HG03469 (cell line): ENCODE results near the gene CAPN15.
"Not testable (repeated sequence)": the region's sequence is repeated elsewhere in the genome, so short reads cannot be mapped to it uniquely, and the experiment has no call there.

ENCODE experiments used
- ATAC-seq: cut with Tn5 transposase; IDR thresholded peaks from one replicate; pipeline ENCODE4 v1.9.1; 2021; ENCODE audit warnings: mild to moderate bottlenecking, moderate library complexity, moderate number of reproducible peaks; ENCODE audit not compliant: unreplicated experiment

Gene CAPN15

DNA sequence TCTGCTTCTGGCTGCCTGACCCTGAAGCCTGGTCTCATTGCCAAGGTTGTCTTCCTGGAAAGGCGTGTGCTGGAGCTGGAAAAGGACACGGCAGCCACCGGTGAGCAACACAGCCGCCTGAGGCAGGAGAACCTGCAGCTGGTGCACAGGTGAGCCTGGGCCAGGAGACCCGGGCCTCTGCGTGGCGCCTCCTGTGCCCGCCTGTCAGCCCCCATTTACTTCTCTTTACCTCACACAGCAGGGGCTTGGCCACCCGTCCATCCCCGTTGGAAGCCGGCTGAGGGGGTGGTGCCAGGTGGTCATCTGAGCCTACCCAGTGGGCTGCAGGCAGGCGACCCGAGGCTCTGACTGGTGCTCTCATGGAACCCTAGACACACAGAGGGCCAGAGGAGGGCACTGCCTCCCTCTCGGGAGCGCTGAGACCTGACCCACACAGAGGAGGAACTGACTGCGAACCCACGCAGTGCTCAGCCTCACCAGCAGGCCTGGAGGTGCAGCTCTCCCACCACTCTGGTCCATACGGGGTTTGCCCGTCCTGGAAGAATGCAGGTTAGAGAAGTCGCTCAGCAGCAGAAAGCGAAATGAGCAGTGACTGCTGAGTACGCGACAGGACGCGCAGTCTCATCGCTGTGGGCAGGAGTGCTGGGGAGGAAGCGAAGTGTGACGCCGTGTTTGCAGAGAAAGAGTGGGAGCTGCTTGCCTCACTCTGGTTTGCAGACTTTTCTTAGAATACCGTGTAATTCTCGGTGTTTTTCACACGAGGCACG lies 21.9 kb upstream of the CAPN15 start:
- no peak for ATAC-seq

DNA sequence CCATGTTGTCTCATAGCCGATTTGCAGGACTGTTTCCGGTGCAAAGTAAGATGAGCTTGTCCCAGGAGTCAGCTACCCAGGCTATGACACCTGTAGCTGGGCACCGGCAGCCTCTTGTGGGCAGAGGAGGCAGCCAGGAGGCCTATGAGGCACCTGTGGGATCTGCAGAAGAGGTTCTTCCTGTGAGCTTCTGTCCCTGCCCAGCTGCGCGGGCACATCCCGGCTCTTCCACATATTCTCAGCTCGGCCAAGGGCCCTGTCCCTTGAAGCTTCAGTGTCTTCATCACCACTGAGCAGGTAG lies 21.3 kb upstream of the CAPN15 start:
- no peak for ATAC-seq

DNA sequence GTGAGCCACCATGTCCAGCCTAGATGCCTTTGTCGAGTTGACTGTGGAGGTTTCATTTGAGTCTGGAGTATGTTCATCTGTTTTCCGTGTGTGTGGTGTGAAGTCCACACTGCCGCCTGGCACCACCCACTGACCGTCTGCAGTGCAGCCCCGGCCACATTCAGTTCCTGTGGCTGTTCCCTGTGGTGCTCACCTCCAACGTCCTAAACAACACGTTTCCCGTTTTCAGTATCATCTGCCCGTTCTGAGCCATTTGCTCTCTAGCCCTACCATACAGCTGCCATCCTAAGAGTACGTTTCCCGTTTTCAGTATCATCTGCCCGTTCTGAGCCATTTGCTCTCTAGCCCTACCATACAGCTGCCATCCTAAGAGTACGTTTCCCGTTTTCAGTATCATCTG lies 20.0 kb upstream of the CAPN15 start:
- ATAC-seq: not testable (repeated sequence)

DNA sequence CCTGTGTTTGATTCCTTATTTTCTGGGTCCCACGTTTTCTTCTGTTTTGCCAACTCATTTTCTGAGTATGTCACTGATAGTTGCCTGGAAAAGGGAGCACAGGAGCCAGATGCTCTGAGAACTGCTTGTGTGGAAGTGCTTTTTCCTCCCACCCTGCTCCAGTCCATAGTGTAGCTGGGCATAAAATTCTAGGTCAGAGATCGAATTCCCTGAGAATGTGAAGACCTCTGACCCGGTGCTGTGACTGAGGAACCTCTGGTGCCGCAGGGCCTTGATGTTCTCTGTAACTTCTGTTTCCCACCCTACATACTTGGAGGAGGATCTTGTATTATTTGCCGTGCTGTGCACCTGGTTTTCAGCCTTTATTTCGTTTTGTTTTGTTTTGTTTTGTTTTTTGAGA lies 19.5 kb upstream of the CAPN15 start:
- ATAC-seq: no peak

DNA sequence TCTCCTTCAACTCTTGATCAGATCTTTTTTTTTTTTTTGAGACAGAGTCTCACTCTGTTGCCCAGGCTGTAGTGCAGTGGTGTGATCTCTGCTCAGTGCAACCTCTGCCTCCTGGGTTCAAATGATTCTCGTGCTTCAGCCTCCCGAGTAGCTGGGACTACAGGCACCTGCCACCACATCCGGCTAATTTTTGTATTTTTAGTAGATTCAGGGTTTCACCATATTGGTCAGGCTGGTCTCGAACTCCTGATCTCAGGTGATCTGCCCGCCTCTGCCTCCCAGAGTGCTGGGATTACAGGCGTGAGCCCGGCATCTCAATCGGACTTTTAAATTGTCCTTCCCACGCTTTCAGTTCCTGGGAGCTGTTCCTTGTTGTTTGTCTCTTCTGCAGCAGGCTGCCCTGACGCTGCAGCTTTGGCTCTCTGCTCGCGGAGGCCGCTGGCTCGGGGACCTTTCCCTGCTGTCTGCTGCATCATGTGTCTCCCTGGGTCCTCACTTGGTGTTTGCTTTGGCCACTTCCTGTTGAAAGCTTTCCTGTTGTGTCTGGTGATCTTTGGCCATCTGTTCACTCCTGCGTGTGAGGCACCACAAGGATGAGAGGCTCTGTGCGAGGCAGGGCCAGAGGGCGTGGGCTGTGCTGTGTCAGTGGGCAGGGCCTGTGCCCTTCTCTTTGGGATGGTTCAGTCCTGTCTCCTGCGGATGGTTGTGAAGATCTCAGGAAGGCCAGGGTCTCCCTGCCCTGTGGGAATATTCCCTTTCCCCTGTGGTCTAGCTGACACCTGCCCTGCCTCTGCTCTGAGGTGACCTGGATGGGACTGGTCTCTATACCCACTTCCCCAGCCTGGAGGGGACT lies 18.4 kb upstream of the CAPN15 start:
- ATAC-seq: no peak

DNA sequence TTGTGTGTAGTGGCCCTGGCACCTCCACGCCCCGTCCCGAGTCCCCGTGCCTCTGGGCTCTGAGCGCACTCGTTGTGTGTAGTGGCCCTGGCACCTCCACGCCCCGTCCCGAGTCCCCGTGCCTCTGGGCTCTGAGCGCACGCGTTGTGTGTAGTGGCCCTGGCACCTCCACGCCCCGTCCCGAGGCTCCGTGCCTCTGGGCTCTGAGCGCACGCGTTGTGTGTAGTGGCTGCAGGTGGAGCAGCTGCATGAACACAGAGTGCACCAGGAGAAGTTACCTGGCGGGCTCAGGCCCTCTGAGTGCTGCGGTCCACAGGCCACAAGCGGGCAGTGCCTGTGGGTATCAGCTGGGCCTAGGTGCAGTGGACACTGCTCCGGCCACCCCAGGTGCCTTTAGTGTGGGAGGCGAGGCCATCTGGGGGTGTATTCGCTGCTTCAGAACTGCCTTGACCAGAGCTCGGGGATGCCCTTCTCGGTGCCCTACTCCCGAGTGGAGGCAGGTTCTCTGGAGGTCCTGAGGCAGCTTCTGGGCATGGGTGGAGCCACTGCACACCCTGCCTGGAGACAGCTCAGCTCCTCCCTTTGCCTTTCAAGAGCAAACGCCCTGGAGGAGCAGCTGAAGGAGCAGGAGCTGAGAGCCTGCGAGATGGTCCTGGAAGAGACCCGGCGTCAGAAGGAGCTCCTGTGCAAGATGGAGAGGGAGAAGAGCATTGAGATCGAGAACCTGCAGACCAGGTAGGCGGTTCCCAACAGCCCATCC lies 17.3 kb upstream of the CAPN15 start:
- no peak for ATAC-seq

DNA sequence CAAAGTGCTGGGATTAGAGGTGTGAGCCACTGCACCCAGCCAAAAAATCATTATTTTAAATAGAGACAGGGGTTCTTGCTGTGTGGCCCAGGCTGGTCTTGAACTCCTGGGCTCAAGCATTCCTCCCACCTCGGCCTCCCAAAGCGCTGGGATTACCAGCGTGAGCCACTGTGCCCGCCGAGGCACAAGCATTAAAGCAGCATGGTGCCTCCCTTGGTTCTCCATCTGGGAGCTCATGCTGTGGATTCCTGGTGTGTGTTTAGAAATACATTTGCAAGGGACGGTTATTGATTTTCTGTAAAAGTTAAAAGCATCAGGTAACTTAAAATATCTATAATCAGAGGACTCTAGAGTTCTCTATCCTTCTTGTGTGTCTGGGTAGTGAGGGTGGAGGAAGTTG lies 14.7 kb upstream of the CAPN15 start:
- ATAC-seq: no peak

DNA sequence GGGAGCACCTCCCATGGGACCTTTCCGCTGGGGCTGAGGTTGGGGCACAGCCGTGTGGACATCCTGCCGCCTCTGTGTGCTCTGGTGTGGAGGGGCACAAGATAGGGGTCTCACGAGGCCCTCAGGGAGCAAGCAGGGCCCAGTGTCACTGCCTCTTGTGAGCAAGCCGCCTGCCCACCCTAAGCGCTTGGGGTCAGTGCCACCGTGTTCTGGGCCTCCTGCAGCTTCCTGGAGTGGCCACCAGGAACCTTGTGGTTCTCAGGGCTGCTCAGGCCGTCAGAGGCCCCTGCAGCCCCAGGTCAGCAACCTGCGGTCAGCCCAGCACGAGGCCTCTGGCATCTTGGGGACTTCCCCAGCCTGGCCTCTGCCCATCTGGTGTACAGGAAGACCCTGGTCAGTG lies 13.6 kb upstream of the CAPN15 start:
- ATAC-seq: no peak

DNA sequence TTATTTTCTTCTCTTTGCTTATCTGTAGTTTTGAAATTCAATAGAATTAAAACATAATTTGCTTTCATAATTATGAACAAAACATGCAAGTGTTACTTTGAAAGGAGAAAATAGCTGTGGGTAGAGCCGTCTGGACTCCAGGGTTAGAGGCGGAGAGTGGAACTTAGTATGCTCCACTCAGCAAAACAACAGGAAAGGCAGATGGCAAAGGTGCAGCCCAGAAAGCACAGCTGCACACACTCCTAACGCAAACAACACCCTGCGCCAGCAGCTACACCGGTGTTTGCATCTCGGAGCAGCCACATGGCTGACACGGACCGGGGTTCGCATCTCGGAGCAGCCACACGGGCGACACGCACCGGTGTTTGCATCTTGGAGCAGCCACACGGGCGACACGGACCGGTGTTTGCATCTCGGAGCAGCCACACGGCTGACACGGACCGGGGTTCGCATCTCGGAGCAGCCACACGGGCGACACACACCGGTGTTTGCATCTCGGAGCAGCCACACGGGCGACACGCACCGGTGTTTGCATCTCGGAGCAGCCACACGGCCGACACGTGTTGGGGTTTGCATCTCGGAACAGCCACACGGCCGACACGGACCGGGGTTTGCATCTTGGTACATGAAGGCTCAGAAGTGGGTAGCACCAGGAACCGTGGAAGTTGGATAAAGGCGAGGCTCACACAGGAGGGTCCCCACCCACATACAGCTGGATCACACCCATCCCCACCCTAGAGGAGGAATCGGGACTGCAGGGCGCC lies 12.2 kb upstream of the CAPN15 start:
- no peak for ATAC-seq

DNA sequence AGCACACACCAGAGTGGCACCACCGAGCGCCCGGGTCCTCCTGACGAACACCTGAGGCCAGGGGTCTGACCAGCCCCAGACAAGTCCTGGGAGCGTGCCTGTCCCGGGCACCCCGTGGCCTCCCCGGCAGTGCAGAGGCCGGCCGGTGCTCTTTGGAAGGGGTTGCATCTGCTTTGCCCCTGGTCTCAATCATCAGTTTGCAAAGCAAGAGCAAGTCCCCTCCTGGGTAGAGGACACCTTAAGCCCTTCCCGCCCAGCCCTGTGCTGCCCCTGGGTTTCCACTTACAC lies 11.6 kb upstream of the CAPN15 start:
- no peak for ATAC-seq

DNA sequence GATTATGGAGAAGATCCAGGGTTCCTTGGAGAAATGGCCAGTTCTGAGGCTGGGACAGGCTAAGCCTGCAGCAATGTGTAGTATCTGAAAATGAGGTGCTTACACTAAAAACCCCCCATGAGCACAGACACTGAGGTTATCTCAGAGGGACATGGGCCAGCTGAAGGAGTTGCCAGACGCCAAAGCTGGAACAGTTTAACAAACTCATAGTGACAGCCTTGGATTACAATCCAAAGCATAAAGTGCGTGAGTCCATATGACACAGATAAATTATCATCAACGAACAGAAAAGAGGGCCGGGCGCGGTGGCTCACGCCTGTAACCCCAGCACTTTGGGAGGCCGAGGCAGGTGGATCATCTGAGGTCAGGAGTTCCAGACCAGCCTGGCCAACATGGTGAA lies 11.2 kb upstream of the CAPN15 start:
- no peak for ATAC-seq

DNA sequence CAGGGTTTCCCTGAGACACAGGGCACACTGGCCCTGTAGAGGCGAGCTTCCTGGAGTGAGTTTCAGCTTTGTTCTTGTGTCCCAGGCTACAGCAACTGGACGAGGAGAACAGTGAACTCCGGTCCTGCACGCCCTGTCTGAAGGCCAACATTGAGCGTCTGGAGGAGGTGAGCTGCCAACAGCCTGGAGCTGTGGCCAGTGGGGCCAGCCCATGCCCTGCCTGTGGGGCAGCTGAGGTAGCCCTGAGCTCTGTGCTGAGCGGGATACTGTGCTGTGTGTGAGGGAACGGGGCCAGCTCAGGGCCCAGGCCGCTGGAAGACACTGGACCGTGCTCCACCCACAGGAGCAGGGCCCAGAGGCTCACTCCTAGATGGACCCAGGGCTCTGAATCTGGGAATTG lies 8.7 kb upstream of the CAPN15 start:
- ATAC-seq: no peak

DNA sequence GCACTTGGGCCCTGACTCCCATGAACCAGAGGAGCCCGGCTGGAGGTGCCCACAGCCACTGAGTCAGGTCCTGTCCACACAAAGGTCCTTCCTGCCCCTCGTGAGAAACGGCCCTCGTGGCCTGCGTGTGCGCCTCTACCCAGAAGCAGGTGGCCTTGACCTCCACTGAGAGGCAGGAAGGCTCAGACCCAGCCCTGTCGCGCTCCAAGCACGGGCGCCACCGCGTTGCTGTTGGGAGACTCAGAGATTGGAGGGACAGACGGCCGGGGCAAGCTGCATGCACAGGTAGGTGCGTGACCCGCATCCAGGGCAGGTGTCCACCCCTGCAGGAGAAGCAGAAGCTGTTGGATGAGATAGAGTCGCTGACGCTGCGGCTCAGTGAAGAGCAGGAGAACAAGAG lies 8.1 kb upstream of the CAPN15 start:
- no peak for ATAC-seq

DNA sequence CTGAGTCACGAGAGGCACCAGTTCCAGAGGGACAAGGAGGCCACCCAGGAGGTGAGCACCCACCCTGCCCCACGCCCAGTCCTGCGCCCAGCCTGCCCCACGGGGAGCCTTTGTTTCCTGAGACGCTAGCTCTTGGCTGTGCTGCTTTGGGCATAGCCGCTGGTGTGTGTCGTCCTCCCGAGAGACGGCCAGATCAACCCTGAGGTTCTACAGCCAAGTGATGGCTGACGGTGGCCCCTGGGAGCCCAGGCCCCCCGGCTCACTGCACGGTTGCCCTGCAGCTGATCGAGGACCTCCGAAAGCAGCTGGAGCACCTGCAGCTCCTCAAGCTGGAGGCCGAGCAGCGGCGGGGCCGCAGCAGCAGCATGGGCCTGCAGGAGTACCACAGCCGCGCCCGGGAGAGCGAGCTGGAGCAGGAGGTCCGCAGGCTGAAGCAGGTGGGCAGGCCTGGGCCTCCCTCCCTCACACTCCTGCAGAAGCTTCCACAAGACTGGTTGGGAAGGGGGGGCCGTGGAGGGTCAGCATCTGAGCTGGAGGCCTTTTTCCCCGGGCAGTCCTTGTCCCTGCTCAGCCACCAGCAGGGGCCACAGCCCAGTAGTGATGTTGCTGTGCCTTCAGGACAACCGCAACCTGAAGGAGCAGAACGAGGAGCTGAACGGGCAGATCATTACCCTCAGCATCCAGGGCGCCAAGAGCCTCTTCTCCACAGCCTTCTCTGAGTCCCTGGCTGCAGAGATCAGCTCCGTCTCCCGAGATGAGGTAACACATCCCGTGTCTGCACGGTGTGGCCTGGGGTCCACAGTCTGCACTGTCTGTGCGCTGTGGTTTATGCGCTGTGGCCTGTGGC lies 7.4 kb upstream of the CAPN15 start:
- ATAC-seq: no peak

DNA sequence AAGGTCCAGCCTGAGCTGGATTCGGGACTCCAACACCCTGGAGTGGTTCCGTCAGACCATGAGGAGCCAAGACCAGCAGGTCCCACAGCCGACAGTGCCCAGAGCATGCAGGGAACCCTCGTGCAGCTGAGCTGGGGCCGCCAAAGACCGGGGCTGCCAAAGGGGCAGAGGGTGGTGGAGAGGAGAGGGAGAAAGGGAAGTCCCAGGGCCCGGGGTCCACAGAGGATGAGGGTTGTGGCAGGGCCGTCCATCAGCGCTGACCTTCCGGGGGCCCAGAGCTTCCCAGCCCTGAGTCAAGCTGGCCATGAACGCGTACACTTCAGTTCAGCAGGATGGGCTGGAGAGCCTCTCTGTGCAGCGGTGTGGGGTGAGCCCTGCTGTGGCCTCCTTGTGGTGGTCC lies 6.7 kb upstream of the CAPN15 start:
- ATAC-seq: no peak

DNA sequence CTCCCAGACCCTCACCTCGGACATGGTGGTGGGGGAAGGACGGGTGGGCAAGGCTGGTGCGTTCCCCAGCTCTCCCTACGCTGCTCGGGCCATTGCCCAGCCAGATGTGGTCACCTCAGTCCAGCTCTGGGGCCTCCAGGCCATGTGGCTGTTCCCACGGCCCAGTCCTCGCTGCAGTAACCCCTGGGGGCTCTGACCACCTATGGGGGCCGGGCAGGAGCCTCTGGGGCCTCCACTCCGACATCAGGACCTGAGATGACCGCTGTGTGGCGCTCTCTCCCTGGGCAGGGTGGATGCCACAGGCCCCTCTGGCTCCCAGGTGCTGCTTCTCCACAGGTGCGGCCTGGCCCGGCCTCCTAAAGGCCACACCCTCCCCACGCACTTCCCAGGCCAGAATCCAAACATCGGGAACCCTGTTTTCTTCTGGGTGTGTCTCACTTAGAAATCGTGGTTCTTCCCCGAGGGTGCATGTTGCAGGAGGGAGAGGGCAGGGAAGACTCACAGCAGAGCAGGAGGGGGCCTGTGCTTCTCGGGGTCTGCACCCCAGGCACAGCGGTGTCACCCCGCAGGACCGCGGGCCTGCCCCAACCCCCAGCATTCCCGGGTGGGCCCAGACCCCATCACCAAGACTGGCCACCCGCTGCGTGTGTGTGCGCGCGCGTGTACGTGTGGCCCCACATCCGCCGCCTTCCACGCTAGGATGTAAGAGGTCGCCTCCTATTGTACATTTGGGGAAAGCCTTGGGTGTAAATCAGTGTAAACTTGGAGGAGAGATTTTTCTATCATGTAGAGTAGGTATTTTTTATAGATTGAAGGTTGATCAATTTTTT lies 5.9 kb upstream of the CAPN15 start:
- ATAC-seq: no peak

DNA sequence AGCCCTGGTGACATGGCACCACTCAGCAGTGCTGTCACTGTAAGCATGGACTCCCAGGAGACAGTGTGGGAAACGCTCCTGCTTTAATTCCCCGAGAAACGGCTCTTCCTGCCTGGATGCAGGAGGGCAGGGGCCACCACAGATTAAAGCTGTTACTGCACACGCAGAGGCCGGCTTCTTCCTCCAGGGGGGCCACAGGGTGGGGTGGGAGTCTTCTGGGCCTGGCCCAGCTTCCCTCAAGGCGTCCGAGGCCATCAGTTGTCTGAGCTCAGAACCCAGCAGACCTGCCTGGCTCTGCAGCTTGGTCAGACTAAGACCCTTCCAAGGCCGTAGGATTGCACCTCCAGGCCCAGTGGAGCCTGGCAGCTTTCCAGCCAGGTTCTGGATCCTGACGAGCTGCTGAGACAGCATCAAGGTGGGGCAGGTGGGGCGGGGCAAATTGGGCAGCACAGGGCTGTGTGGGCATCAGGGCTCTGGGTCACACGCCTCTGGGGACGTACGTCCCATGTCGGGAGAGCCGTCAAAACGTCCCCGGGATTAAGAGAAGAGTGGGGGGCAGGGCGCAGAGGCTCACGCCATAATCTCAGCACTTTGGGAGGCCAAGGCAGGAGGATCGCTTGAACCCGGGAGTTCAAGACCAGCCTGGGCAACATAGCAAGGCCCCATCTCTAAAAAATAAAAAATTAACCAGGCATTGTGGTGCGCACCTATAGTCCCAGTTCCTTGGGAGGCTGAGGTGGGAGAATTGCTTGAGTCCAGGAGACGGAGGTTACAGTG lies 5.0 kb upstream of the CAPN15 start:
- ATAC-seq: no peak

DNA sequence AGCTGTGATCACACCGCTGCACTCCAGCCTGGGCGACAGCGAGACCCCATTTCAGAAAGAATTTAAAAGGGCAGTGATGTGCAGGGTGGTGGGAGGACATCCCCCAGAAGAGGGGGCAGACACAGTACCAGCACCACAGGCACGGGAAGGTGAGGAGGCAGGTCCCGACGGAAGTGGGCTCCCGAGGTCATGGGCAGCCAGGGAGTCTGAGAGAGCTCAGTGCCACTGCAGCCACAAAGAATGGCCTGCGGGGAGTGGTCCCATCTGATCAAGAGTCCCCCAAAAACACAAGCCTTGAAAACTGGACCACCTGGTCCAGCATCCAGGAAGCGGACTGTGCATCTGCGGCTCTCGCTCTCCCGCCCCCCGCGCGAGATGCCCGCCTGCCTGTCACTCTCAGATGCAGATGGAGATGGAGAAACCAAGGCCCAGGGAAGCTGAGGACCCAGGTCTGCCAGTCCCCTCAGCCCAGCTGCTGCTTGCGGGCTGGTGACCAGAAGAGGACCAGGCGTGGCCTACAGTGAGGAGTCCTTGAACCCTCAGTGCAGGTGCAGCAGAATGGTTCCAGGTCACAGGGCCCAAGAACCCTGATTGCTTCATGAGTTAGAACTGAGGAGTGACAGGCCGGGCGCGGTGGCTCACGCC lies 4.3 kb upstream of the CAPN15 start:
- no peak for ATAC-seq
